ENCODE data around the gene TP73.
A peak's percentile ranks its signal among the peaks of the same experiment; 100 is the strongest.

Gene TP73

DNA sequence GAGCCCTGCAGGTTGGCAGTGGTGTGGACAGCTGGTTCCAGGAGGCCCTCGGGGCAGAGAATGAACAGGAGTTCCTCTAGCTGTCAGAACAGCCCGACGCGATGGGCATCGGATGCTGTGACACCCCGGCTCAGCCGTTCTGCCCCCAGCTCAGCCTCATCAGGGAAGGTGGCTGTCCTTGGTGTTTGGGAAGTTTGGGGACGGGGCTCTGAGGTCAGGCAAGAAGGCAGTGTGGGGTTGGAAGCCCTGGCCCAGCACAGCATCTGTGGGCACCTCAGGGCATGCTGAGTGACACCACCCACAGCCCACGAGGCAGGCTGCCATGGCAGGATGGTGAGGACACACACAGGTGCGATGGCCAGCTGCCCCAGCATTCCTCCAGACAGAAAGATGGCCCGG is 59.1 kb downstream of the TP73 start:
- H3K27ac ChIP-seq: peak overlapping the region; percentile 100
- POLR2A ChIA-PET (ENCODE audit: low non-redundant PET): no interaction called here
- CTCF ChIA-PET: interaction anchor here (0.6 to 1.7 kb wide), 4 partner anchors 9 to 1396 kb away, joined by 3 to 10 read pairs (median 5); no protein-coding TSS in a partner anchor

DNA sequence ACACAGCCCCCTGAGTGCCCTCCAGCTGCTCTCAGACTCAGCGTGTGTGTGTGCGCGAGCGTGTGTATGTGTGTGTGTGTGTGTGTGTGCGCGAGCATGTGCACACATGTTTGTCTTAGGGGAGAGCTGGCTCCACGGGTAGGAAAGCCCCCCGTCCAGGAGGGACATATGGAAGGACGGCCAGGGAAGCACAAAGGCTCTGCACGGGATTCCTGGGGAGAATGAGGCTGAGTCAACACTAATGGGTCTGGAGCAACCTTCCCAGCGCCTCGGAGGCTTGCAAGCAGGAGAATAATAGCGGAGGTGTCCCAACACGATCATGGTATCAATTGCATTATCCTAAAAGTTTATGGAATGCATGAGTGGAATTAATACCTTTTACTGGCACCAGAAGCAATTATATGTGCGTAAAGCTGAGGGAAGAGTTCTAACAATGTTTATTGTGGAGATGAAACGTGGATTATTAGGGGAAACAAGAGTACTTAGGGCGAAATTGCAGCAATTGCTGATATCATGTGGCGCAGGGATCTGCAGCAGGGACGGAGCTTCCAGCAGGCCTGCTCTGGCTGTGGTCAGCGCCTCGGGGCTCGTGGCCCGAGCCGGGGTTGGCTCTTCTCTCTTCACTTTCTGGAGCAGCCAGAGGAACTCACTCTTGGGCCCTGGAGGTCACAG is 59.6 kb downstream of the TP73 start:
- ChIA-PET CTCF (interaction anchor here (0.6 to 1.7 kb wide), 5 partner anchors 9 to 1396 kb away, joined by 3 to 10 read pairs (median 4); no protein-coding TSS in a partner anchor), POLR2A (ENCODE audit: low non-redundant PET) (no interaction called here)
- DNase-seq (ENCODE audit: low spot score): peak; percentile 87
- peak overlapping the region; percentile 100 for H3K27ac ChIP-seq
- TF ChIP-seq, protein P1, sequence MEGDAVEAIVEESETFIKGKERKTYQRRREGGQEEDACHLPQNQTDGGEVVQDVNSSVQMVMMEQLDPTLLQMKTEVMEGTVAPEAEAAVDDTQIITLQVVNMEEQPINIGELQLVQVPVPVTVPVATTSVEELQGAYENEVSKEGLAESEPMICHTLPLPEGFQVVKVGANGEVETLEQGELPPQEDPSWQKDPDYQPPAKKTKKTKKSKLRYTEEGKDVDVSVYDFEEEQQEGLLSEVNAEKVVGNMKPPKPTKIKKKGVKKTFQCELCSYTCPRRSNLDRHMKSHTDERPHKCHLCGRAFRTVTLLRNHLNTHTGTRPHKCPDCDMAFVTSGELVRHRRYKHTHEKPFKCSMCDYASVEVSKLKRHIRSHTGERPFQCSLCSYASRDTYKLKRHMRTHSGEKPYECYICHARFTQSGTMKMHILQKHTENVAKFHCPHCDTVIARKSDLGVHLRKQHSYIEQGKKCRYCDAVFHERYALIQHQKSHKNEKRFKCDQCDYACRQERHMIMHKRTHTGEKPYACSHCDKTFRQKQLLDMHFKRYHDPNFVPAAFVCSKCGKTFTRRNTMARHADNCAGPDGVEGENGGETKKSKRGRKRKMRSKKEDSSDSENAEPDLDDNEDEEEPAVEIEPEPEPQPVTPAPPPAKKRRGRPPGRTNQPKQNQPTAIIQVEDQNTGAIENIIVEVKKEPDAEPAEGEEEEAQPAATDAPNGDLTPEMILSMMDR (conservative IDR thresholded peaks at IDR 0.05; ENCODE audit: low read depth): no peak

More for the DNA sequence above, 59.1 kb downstream of the TP73 start:
- DNase-seq (ENCODE audit: low spot score): no peak
- TF ChIP-seq, protein P1 (conservative IDR thresholded peaks at IDR 0.05; ENCODE audit: low read depth): no peak

DNA sequence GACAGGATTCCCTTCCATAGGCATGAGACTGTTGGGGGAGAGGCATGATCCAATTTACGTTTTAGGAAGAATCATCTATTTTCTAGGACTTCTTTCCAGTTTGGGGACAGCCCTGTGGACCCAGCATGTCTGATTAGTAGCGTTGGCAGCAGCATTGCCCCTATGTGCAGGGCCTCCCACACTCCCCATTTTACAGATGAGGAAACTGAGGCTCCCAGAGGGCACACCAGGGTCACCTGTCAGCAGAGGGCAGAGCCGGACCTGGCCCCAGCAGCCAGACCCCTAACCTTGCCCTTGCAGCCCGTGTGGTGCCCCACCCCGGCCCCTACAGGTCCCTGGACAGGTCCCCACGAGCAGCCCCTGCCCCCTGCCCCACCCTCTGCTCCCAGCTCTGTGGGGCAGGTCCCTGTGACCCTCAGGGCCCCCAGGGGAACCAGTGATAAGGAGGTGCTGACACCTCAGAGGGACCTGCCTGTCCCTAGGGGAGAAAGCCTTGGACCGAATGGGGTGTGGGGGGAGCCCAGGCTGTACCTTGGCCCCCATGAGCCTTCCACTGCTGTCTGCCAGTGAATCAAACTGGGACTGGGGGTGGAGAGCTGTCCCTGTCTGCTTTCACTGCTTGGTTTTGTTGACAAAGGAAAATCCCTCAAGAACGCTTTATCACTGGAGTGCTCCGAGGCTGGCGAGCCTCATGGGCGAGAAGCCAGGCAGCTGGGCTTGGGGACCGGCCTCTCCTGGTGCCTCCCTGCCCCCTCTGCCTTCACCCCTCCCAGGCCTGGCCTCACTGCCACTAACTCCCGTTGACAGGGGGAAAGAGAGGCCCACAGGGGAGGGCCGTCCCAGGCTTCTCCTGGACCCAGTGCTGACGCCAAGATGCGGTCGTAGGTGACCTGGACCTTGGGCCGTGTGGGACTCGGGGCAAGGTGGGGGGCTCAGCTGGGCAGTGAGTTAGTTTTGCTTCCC is 60.5 kb downstream of the TP73 start:
- ChIA-PET POLR2A (ENCODE audit: low non-redundant PET) (no interaction called here), CTCF (interaction anchor here (0.7 to 2.4 kb wide), 3 partner anchors 8 to 260 kb away, joined by 3 to 11 read pairs (median 4); no protein-coding TSS in a partner anchor)
- peak overlapping the region; percentile 100 for H3K27ac ChIP-seq
- no peak for DNase-seq (ENCODE audit: low spot score)
- TF ChIP-seq, protein P1 (conservative IDR thresholded peaks at IDR 0.05; ENCODE audit: low read depth): no peak

DNA sequence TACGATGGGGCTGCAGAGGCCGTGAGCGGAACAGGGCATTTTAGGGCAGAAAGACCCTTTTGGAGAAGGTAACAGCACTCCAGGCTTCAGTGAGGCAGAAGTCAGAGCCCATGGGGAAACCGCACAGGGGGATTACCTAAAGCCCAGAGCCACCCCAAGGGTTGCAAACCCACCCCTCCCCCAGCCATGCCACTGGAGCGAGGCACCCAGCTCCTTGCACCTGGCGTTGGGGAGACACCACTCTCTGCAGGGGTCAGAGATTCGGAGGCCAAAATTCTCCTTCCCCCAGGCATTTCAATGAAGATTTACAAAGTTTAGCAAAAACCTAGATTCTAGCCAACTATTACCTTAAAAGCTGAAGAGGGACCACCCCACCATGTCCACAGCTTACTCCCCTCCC is 61.5 kb downstream of the TP73 start:
- POLR2A ChIA-PET (ENCODE audit: low non-redundant PET): no interaction called here
- no peak for DNase-seq (ENCODE audit: low spot score)
- TF ChIP-seq, protein P1 (conservative IDR thresholded peaks at IDR 0.05; ENCODE audit: low read depth): no peak
- H3K27ac ChIP-seq: peak overlapping the region; percentile 100
- CTCF ChIA-PET: interaction anchor here (2.4 kb wide), 1 partner anchor 11 kb away, joined by 11 read pairs; no protein-coding TSS in a partner anchor

DNA sequence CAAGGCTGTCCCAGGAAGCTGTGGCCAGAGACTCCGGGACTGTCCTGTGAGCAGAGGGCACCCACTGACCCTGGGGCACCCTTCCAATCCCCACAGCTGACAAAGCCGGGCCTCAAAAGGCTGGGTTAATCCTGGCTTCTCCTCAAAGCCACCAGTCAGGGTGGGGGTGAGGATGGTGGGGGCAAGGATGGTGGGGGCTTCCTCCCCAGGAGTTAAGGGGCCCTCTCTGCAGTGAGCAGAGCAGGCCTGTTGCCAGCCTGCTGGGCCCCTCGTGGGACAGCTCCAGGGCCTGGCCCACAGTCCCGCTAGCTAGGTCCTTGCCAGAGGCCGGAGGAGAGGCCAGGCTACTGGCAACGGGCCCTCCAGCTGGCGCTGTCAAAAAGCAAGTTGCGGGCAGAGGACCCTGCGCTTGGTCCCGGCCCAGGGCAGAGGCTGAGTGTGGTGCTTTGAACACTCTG is 62.0 kb downstream of the TP73 start:
- TF ChIP-seq, protein P1 (conservative IDR thresholded peaks at IDR 0.05; ENCODE audit: low read depth): no peak
- ChIA-PET POLR2A (ENCODE audit: low non-redundant PET) (no interaction called here), CTCF (interaction anchor here (2.4 kb wide), 1 partner anchor 10 kb away, joined by 11 read pairs; no protein-coding TSS in a partner anchor)
- DNase-seq (ENCODE audit: low spot score): no peak
- H3K27ac ChIP-seq: peak overlapping the region; percentile 100

DNA sequence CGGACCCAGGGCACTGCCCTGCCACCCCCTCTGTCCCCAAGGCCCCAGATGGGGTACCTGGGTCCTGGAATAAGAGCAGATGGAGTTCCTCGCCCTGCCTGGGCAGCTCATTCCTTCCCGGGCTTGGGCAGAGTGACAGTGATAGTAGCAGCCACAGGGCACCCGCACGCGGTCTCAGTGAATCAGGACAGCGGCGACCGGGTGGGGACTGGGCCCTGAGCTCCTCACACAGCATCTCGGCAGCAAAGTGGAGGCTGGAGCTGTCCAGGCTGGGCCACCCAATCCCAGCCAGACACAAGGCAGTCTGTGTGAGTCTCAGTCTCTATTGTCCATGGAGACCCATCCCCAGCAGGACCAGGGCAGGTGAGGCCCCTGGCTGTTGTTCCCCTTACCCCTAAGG is 62.5 kb downstream of the TP73 start:
- no peak for DNase-seq (ENCODE audit: low spot score)
- ChIA-PET CTCF (interaction anchor here (0.6 to 2.4 kb wide), 2 partner anchors 10 to 20 kb away, joined by 3 to 11 read pairs; no protein-coding TSS in a partner anchor), POLR2A (ENCODE audit: low non-redundant PET) (interaction anchor here (1.2 kb wide), 1 partner anchor 34 kb away, joined by 3 read pairs; no protein-coding TSS in a partner anchor)
- peak overlapping the region; percentile 100 for H3K27ac ChIP-seq
- TF ChIP-seq, protein P1 (conservative IDR thresholded peaks at IDR 0.05; ENCODE audit: low read depth): no peak

Data from RWPE1 (cell line).